ENCODE results near the gene TM7SF2.

- TF ChIP-seq CTCF (IDR thresholded peaks at IDR 0.05; ENCODE audit: low read depth, low read length) (no peak), EZH2phosphoT487 (IDR thresholded peaks at IDR 0.05; ENCODE audit: low read depth) (no peak)
These were observed 4.6 kb upstream of the TM7SF2 start for GRCh38 chr11:65107078-65107477.

Measured in OCI-LY3 (cell line).